Measurements from ENCODE around the gene SDHA. TPM values are rescaled to one million over a fixed set of nuclear protein-coding genes. Genes with fewer than 3 reads are reported as not detected.
"Not testable (repeated sequence)": the region's sequence is repeated elsewhere in the genome, so short reads cannot be mapped to it uniquely, and the experiment has no call there.

SDHA gene
- total RNA-seq, 1 donor from 2014 or later = 73.5 TPM

DNA sequence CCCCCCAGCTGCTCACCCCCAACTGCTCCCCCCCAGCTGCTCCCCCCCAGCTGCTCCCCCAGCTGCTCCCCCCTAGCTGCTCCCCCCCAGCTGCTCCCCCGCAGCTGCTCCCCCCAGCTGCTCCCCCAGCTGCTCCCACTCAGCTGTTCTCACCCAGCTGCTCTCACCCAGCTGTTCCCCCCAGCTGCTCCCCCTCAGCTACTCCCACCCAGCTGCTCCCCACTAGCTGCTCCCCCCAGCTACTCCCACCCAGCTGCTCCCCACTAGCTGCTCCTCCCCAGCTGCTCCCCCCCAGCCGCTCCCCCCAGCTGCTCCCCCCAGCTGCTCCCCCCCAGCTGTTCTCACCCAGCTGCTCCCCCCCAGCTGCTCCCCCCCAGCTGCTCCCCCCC is 80.6 kb downstream of the SDHA start:
- no peak overlapping the region for H3K27ac Mint-ChIP-seq (ENCODE audit: unreplicated experiment)
- H3K36me3 Mint-ChIP-seq (ENCODE audit: low read depth, unreplicated experiment) = peaks cover 7% of the 10 kb centered on the region
- TF ChIP-seq, protein P1, sequence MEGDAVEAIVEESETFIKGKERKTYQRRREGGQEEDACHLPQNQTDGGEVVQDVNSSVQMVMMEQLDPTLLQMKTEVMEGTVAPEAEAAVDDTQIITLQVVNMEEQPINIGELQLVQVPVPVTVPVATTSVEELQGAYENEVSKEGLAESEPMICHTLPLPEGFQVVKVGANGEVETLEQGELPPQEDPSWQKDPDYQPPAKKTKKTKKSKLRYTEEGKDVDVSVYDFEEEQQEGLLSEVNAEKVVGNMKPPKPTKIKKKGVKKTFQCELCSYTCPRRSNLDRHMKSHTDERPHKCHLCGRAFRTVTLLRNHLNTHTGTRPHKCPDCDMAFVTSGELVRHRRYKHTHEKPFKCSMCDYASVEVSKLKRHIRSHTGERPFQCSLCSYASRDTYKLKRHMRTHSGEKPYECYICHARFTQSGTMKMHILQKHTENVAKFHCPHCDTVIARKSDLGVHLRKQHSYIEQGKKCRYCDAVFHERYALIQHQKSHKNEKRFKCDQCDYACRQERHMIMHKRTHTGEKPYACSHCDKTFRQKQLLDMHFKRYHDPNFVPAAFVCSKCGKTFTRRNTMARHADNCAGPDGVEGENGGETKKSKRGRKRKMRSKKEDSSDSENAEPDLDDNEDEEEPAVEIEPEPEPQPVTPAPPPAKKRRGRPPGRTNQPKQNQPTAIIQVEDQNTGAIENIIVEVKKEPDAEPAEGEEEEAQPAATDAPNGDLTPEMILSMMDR (IDR thresholded peaks at IDR 0.05; ENCODE audit: unreplicated experiment) = no peak
- no peak for DNase-seq (ENCODE audit: low spot score)
- H3K4me3 Mint-ChIP-seq (ENCODE audit: unreplicated experiment) = no peak overlapping the region
- H3K4me1 Mint-ChIP-seq (ENCODE audit: unreplicated experiment) = peaks cover 3% of the 10 kb centered on the region
- no peaks in the 10 kb centered on the region for H3K9me3 Mint-ChIP-seq (ENCODE audit: unreplicated experiment)
- peaks cover 18% of the 10 kb centered on the region for H3K27me3 Mint-ChIP-seq (ENCODE audit: unreplicated experiment)

DNA sequence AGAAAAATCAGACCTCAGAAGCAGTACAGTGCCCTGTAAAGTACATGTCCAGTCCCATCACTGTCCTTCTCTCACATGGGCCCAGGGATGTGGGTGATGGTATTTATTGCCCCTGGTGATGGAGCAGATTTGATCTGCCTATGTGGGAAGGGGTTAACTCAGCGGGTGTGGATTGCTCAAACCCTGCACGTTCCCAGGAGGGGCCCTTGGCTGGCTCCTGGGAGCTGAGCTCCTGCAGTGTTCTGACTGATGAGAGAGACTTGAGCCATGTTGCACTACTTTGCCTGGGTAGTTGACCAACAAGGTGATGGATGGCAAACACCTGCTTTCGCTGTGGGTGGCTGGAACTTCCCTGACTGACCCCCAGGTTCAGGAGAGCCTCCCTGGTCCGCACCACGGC is 81.8 kb downstream of the SDHA start:
- H3K36me3 Mint-ChIP-seq (ENCODE audit: low read depth, unreplicated experiment); H3K9me3 Mint-ChIP-seq (ENCODE audit: unreplicated experiment); H3K27ac Mint-ChIP-seq (ENCODE audit: unreplicated experiment); H3K4me3 Mint-ChIP-seq (ENCODE audit: unreplicated experiment); DNase-seq (ENCODE audit: low spot score); H3K4me1 Mint-ChIP-seq (ENCODE audit: unreplicated experiment): not testable (repeated sequence)
- peaks cover 15% of the 10 kb centered on the region for H3K27me3 Mint-ChIP-seq (ENCODE audit: unreplicated experiment)

DNA sequence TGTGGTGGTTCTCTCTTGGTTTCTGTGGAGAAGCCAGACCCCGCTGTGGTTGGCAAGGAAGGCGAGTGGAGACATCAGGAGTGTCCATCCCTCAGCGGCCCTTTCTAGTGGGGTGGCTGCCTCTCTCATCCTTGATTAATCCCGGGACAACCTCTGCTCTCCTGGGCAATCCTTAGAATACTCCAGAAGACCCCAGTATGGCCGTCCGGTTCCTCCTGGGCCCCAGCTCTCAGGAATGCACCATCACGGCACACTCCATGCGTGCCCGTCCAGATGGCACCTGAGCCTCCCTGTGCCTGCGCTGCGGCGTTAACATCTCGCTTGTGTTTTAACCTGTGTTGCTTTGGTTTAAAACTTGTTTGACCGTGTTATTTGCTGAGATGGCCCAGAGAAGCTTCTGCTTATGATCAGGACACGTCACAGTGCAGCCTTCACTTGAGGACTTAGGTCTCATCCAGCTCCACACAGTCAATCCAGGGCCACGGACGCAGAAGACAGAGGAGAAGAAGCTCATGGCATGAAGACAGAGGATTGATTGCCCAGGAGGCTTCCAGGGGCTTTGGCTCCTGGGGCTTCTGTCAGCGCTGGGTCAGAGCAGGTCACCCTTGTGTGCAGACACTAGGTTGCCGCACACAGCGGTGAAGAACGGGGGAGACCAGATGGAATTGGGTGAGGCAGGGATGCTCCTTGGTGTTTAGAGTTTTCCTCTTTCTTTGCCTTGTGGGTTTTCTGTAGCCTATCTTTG is 82.7 kb downstream of the SDHA start:
- not testable (repeated sequence) for H3K27ac Mint-ChIP-seq (ENCODE audit: unreplicated experiment); DNase-seq (ENCODE audit: low spot score); H3K36me3 Mint-ChIP-seq (ENCODE audit: low read depth, unreplicated experiment); H3K9me3 Mint-ChIP-seq (ENCODE audit: unreplicated experiment); H3K4me1 Mint-ChIP-seq (ENCODE audit: unreplicated experiment)
- Mint-ChIP-seq H3K27me3 (ENCODE audit: unreplicated experiment) (peaks cover 15% of the 10 kb centered on the region), H3K4me3 (ENCODE audit: unreplicated experiment) (peak overlapping the region; percentile 42)

DNA sequence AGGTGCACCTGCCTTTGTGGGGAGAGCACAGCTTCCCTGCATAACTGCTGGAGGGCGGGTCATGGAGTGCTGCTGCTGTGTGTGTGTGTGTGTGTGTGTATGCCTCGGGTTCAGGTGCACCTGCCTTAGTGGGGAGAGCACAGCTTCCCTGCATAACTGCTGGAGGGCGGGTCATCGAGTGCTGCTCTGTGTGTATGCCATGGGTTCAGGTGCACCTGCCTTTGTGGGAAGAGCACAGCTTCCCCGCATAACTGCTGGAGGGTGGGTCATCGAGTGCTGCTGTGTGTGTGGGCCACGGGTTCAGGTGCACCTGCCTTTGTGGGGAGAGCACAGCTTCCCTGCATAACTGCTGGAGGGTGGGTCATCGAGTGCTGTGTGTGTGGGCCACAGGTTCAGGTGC is 84.3 kb downstream of the SDHA start:
- not testable (repeated sequence) for H3K4me1 Mint-ChIP-seq (ENCODE audit: unreplicated experiment); H3K9me3 Mint-ChIP-seq (ENCODE audit: unreplicated experiment); DNase-seq (ENCODE audit: low spot score); H3K4me3 Mint-ChIP-seq (ENCODE audit: unreplicated experiment); H3K27ac Mint-ChIP-seq (ENCODE audit: unreplicated experiment)
- Mint-ChIP-seq H3K27me3 (ENCODE audit: unreplicated experiment) (peaks cover 12% of the 10 kb centered on the region), H3K36me3 (ENCODE audit: low read depth, unreplicated experiment) (peaks cover 16% of the 10 kb centered on the region)

DNA sequence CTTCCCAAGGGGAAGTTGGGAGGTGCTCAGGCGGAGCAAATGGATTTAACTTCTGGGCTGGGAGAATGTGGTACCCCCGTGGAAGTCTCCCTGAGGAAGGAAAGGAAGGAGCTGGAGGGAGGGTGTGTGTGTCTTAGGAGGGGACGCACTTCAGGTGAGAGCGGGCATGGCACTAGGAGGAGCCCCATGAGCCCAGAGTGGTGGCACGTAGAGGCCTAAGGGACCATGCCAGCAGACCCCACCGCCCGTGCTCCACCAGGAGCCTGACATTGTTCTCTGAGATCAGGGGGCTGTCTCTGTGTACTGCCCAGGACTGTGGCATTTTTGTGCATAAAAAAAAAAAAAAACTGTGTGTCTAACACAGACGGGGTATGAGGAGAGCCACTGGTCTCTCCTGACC is 84.8 kb downstream of the SDHA start:
- Mint-ChIP-seq H3K36me3 (ENCODE audit: low read depth, unreplicated experiment) (peaks cover 16% of the 10 kb centered on the region), H3K4me3 (ENCODE audit: unreplicated experiment) (no peak overlapping the region), H3K27ac (ENCODE audit: unreplicated experiment) (no peak overlapping the region), H3K9me3 (ENCODE audit: unreplicated experiment) (no peaks in the 10 kb centered on the region), H3K27me3 (ENCODE audit: unreplicated experiment) (peaks cover 12% of the 10 kb centered on the region), H3K4me1 (ENCODE audit: unreplicated experiment) (peaks cover 3% of the 10 kb centered on the region)
- DNase-seq (ENCODE audit: low spot score) = no peak
- TF ChIP-seq, protein P1 (IDR thresholded peaks at IDR 0.05; ENCODE audit: unreplicated experiment) = no peak

DNA sequence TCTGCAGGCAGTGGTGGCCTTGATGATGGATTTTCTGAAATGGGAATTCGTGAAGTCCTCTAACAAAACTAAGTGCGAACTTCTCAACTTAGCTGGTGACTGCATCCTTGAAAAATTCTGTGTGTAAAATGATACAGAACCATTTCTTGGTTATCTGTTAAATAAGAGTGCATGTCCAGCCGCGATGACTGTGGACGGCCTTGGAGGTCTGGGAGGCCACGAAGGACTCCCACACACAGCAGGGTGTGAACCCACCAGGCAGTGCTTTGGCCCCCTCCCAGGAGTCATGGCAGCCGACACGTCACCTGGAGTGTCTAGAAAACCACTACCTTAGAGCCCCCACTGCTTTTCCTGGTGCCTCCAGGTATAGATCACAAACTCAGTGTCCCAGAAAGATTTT is 85.6 kb downstream of the SDHA start:
- DNase-seq (ENCODE audit: low spot score); H3K4me3 Mint-ChIP-seq (ENCODE audit: unreplicated experiment); H3K4me1 Mint-ChIP-seq (ENCODE audit: unreplicated experiment); H3K27ac Mint-ChIP-seq (ENCODE audit: unreplicated experiment); H3K9me3 Mint-ChIP-seq (ENCODE audit: unreplicated experiment): not testable (repeated sequence)
- Mint-ChIP-seq H3K36me3 (ENCODE audit: low read depth, unreplicated experiment) (peaks cover 21% of the 10 kb centered on the region), H3K27me3 (ENCODE audit: unreplicated experiment) (peaks cover 12% of the 10 kb centered on the region)

DNA sequence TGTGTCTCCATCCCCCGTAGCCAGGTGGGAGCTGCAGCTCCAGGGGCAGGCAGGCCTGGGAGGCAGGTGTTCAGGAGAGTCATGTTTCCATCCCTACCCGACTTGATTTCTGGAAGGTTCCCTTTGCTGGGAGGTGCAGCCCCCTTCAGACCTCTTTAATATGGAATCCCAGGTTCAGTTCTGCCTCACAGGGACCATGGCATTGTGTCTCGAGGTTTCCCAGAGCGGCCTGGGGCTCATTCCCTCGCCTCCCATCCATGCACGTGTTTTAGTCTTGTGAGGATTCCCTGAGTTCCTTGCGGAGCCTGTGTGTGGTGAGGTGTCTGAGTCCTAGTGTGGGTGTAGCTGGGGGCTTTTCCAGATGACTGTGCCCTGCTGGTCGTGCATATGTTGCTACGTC is 86.9 kb downstream of the SDHA start:
- Mint-ChIP-seq H3K27ac (ENCODE audit: unreplicated experiment) (no peak overlapping the region), H3K9me3 (ENCODE audit: unreplicated experiment) (no peaks in the 10 kb centered on the region), H3K4me1 (ENCODE audit: unreplicated experiment) (peaks cover 3% of the 10 kb centered on the region), H3K4me3 (ENCODE audit: unreplicated experiment) (no peak overlapping the region), H3K36me3 (ENCODE audit: low read depth, unreplicated experiment) (peaks cover 21% of the 10 kb centered on the region), H3K27me3 (ENCODE audit: unreplicated experiment) (peaks cover 12% of the 10 kb centered on the region)
- TF ChIP-seq, protein P1 (IDR thresholded peaks at IDR 0.05; ENCODE audit: unreplicated experiment) = no peak
- DNase-seq (ENCODE audit: low spot score) = no peak

All from endothelial cell (in vitro differentiated cells).